HG02943 (cell line): Measurements from ENCODE around the gene DDX24.

ENCODE experiments used
- ATAC-seq: cut with Tn5 transposase; IDR thresholded peaks from one replicate; pipeline ENCODE4 v1.9.1; 2021; ENCODE audit warnings: mild to moderate bottlenecking, low read depth, moderate library complexity; ENCODE audit not compliant: unreplicated experiment

Gene DDX24

GRCh38 chr14:94080621-94081385 is at the start of gene DDX24, which contains the start of gene IFI27L1:
TSS of gene DDX24 (minus strand) at chr14:94081202. CDS start at chr14:94079742, 1,460 bp downstream.
TSS of gene IFI27L1 (plus strand) at chr14:94081310. CDS start at chr14:94096938, 15,628 bp downstream.
- ATAC-seq, result peak; percentile 94

- ATAC-seq, result no peak
These were observed 48.9 kb upstream of the DDX24 start for GRCh38 chr14:94129758-94130414.

- peak; percentile 92 for ATAC-seq
These were observed 48.2 kb upstream of the DDX24 start, which contains the start of gene IFI27L2 for GRCh38 chr14:94129111-94129757. TSS of gene IFI27L2 (minus strand) at chr14:94129604. CDS start at chr14:94129564, 40 bp downstream.

- ATAC-seq, result no peak
These were observed 47.3 kb upstream of the DDX24 start for GRCh38 chr14:94128216-94128839.

- no peak for ATAC-seq
These were observed 46.3 kb upstream of the DDX24 start for GRCh38 chr14:94127330-94127729.

GRCh38 chr14:94126800-94127199 is 45.8 kb upstream of the DDX24 start:
- ATAC-seq, result no peak

- ATAC-seq, result no peak
These were observed 45.3 kb upstream of the DDX24 start for GRCh38 chr14:94126419-94126677.

GRCh38 chr14:94125659-94126418 is 44.8 kb upstream of the DDX24 start:
- ATAC-seq, result no peak

GRCh38 chr14:94124582-94125377 is 43.8 kb upstream of the DDX24 start:
- no peak for ATAC-seq

GRCh38 chr14:94123868-94124267 is 42.9 kb upstream of the DDX24 start:
- ATAC-seq, result no peak

- no peak for ATAC-seq
These were observed 42.3 kb upstream of the DDX24 start for GRCh38 chr14:94123296-94123695.

- no peak for ATAC-seq
These were observed 41.4 kb upstream of the DDX24 start for GRCh38 chr14:94122438-94122837.

GRCh38 chr14:94121485-94121884 is 40.5 kb upstream of the DDX24 start:
- ATAC-seq, result no peak

GRCh38 chr14:94120667-94121340 is 39.8 kb upstream of the DDX24 start:
- ATAC-seq, result no peak

GRCh38 chr14:94119071-94119470 is 38.1 kb upstream of the DDX24 start:
- ATAC-seq, result no peak

- ATAC-seq, result no peak
These were observed 36.9 kb upstream of the DDX24 start for GRCh38 chr14:94117856-94118255.

- no peak for ATAC-seq
These were observed 35.7 kb upstream of the DDX24 start for GRCh38 chr14:94116701-94117100.

GRCh38 chr14:94115631-94116030 is 34.6 kb upstream of the DDX24 start:
- ATAC-seq, result no peak

- no peak for ATAC-seq
These were observed 34.1 kb upstream of the DDX24 start for GRCh38 chr14:94115058-94115591.
